ENCODE results near the gene AHNAK2. TPM values are rescaled to one million over a fixed set of nuclear protein-coding genes. Genes with fewer than 3 reads are reported as not detected.
A peak's percentile ranks its signal among the peaks of the same experiment; 100 is the strongest.
"Not testable (repeated sequence)": the region's sequence is repeated elsewhere in the genome, so short reads cannot be mapped to it uniquely, and the experiment has no call there.

The AHNAK2 gene
- total and polyA plus RNA-seq, 4 donors: 3.5 to 26.6 (median 8.1) TPM

DNA sequence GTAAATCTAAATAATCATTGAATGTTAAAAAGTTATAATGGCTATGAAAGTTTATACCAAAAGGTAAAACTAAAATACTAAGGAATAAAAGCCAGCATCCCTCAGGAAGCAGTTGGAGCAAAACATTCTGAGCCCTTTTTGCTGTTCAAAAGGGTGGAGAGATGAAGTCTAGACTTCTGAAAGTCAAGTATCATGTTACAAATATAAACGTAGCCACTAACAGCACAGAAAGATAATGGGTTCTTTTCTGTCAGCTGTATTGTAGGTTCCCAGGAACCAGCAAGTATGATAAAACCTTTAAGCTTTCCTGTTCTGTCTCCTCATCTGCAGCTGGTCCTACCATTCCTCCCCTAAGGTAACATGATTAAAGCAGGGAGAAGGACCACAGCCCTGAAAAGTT is 69.9 kb downstream of the AHNAK2 start:
- Histone ChIP-seq H3K27me3 (ENCODE audit: control insufficient read depth in 3 of 3, insufficient read depth in 3 of 3, low read length in 2 of 3) (peaks cover 0 to 5% (median 0%) of the 10 kb centered on the region in 3 donors), H3K27ac (ENCODE audit: low read depth in 1 of 2, low read length in 1 of 2) (no peak overlapping the region), H3K4me1 (ENCODE audit: control insufficient read depth in 5 of 5, insufficient read depth in 5 of 5, low read length in 5 of 5) (no peaks in the 10 kb centered on the region), H3K4me3 (no peak overlapping the region), H3K9ac (ENCODE audit: insufficient read depth in 1 of 2, low read length in 2 of 2) (no peak overlapping the region), H3K36me3 (ENCODE audit: control insufficient read depth in 4 of 4, insufficient read depth in 4 of 4, low read length in 4 of 4) (no peaks in the 10 kb centered on the region), H3K9me3 (ENCODE audit: control insufficient read depth in 4 of 4, insufficient read depth in 3 of 4, low read length in 3 of 4) (peaks cover 0 to 7% (median 3%) of the 10 kb centered on the region in 4 donors)
- 24 to 42% methylated on average over 1 of the region's 1 CpG for WGBS, 2 donors
- DNase-seq (no peak), ATAC-seq (ENCODE audit: insufficient read depth, low FRiP score) (no peak)
- TF ChIP-seq, protein P1, sequence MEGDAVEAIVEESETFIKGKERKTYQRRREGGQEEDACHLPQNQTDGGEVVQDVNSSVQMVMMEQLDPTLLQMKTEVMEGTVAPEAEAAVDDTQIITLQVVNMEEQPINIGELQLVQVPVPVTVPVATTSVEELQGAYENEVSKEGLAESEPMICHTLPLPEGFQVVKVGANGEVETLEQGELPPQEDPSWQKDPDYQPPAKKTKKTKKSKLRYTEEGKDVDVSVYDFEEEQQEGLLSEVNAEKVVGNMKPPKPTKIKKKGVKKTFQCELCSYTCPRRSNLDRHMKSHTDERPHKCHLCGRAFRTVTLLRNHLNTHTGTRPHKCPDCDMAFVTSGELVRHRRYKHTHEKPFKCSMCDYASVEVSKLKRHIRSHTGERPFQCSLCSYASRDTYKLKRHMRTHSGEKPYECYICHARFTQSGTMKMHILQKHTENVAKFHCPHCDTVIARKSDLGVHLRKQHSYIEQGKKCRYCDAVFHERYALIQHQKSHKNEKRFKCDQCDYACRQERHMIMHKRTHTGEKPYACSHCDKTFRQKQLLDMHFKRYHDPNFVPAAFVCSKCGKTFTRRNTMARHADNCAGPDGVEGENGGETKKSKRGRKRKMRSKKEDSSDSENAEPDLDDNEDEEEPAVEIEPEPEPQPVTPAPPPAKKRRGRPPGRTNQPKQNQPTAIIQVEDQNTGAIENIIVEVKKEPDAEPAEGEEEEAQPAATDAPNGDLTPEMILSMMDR (IDR thresholded peaks at IDR 0.05; ENCODE audit: control extremely low read depth, extremely low read depth): no peak

- H3K36me3 ChIP-seq (ENCODE audit: control insufficient read depth in 4 of 4, insufficient read depth in 4 of 4, low read length in 4 of 4); H3K27me3 ChIP-seq (ENCODE audit: control insufficient read depth in 3 of 3, insufficient read depth in 3 of 3, low read length in 2 of 3); ATAC-seq (ENCODE audit: insufficient read depth, low FRiP score); H3K9me3 ChIP-seq (ENCODE audit: control insufficient read depth in 4 of 4, insufficient read depth in 3 of 4, low read length in 3 of 4); H3K27ac ChIP-seq (ENCODE audit: low read depth in 1 of 2, low read length in 1 of 2); H3K4me1 ChIP-seq (ENCODE audit: control insufficient read depth in 5 of 5, insufficient read depth in 5 of 5, low read length in 5 of 5); H3K4me3 ChIP-seq; H3K9ac ChIP-seq (ENCODE audit: insufficient read depth in 1 of 2, low read length in 2 of 2); DNase-seq: not testable (repeated sequence)
- WGBS, 2 donors: 76 to 79% methylated on average over 27 to 28 of the region's 28 CpGs
These were observed 72.6 kb downstream of the AHNAK2 start for GRCh38 chr14:104905579-104905933.

- not testable (repeated sequence) for H3K27ac ChIP-seq (ENCODE audit: low read depth in 1 of 2, low read length in 1 of 2); H3K4me1 ChIP-seq (ENCODE audit: control insufficient read depth in 5 of 5, insufficient read depth in 5 of 5, low read length in 5 of 5); H3K4me3 ChIP-seq; H3K9me3 ChIP-seq (ENCODE audit: control insufficient read depth in 4 of 4, insufficient read depth in 3 of 4, low read length in 3 of 4); ATAC-seq (ENCODE audit: insufficient read depth, low FRiP score); H3K27me3 ChIP-seq (ENCODE audit: control insufficient read depth in 3 of 3, insufficient read depth in 3 of 3, low read length in 2 of 3); H3K9ac ChIP-seq (ENCODE audit: insufficient read depth in 1 of 2, low read length in 2 of 2); H3K36me3 ChIP-seq (ENCODE audit: control insufficient read depth in 4 of 4, insufficient read depth in 4 of 4, low read length in 4 of 4)
- WGBS, 2 donors: 63 to 70% methylated on average over 29 to 38 of the region's 38 CpGs
- peak in 2 of 3 donors; percentile 7 to 33 for DNase-seq
These were observed 73.3 kb downstream of the AHNAK2 start for GRCh38 chr14:104904650-104905578.

DNA sequence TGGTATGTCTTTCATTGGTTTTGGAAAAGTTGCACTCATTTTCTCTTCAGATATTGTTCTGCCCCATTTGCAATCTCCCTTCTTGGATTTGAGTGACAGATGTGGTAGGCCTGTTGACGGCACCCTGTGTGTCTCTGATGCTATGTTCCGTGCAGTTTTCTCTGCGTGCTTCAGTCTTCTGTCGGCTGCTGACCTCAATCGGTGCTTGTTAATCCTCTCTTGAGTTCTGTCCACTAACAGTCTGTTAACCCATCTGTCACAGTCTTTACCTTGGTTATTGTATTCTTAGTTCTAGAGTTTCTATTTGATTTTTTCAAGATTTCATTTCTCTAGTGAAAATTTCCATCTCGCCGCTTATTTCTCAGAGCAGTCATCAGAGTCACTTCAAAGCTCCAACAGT is 74.2 kb downstream of the AHNAK2 start:
- Histone ChIP-seq H3K4me3 (no peak overlapping the region), H3K27ac (ENCODE audit: low read depth in 1 of 2, low read length in 1 of 2) (no peak overlapping the region), H3K9me3 (ENCODE audit: control insufficient read depth in 4 of 4, insufficient read depth in 3 of 4, low read length in 3 of 4) (peaks cover 0 to 3% (median 0%) of the 10 kb centered on the region in 4 donors), H3K4me1 (ENCODE audit: control insufficient read depth in 5 of 5, insufficient read depth in 5 of 5, low read length in 5 of 5) (no peaks in the 10 kb centered on the region), H3K36me3 (ENCODE audit: control insufficient read depth in 4 of 4, insufficient read depth in 4 of 4, low read length in 4 of 4) (no peaks in the 10 kb centered on the region), H3K27me3 (ENCODE audit: control insufficient read depth in 3 of 3, insufficient read depth in 3 of 3, low read length in 2 of 3) (peaks cover 0 to 4% (median 0%) of the 10 kb centered on the region in 3 donors), H3K9ac (ENCODE audit: insufficient read depth in 1 of 2, low read length in 2 of 2) (no peak overlapping the region)
- DNase-seq: no peak
- ATAC-seq (ENCODE audit: insufficient read depth, low FRiP score): no peak
- WGBS, 2 donors: 91 to 95% methylated on average over 7 of the region's 7 CpGs
- TF ChIP-seq, protein P1 (IDR thresholded peaks at IDR 0.05; ENCODE audit: control extremely low read depth, extremely low read depth): no peak

All from lung (tissue), 12 donors.